CD4-positive, alpha-beta T cell (primary cell): Measurements from ENCODE around the gene DHH. TPM values are rescaled to one million over a fixed set of nuclear protein-coding genes. Genes with fewer than 3 reads are reported as not detected.
A peak's percentile ranks its signal among the peaks of the same experiment; 100 is the strongest.

Source experiments
- ATAC-seq: fragments of 200-7000 bp; cut with Tn5 transposase; one replicate; pipeline ENCODE4 v1.10.0; 2022; ENCODE audit warnings: mild to moderate bottlenecking; ENCODE audit not compliant: poor library complexity
- CTCF ChIA-PET: fragments of 350-600 bp; sonication (Branson Sonifier 250); formaldehyde crosslinking; loops from one replicate; lab custom pipeline; 2021; ENCODE audit warnings: antibody characterized with exemption, inconsistent platforms; lab: Charles Lee
- POLR2A ChIA-PET: fragments of 350-600 bp; sonication (Branson Sonifier 250); formaldehyde crosslinking; loops from one replicate; lab custom pipeline; 2021; ENCODE audit warnings: antibody characterized with exemption, inconsistent platforms; lab: Charles Lee
- DNase-seq, 14 experiments: peaks; one replicate each; pipeline ENCODE4 v3.0.0-alpha.2; 2013 to 2020; ENCODE audit warnings: mixed read lengths in 2 of 14
- H3K27ac ChIP-seq, 2 donors: one replicate each; pipeline versions ENCODE4 v1.5.1 to v1.7.0; 2013; ENCODE audit warnings: low read length in 2 of 2, low read depth in 1 of 2, mild to moderate bottlenecking in 1 of 2
- H3K27me3 ChIP-seq, 2 experiments: 1 replicate in 1 of 2; 2 replicates in 1 of 2; pipeline versions ENCODE4 v1.6.1 to v1.7.0; 2013; ENCODE audit warnings: low read length in 2 of 2, control low read depth in 1 of 2, mild to moderate bottlenecking in 1 of 2, moderate library complexity in 1 of 2; ENCODE audit not compliant: insufficient read depth in 2 of 2, control insufficient read depth in 1 of 2
- H3K36me3 ChIP-seq: one replicate; pipeline ENCODE4 v1.6.1; 2013; ENCODE audit warnings: low read length, control low read depth; ENCODE audit not compliant: insufficient read depth
- H3K4me1 ChIP-seq: one replicate; pipeline ENCODE4 v1.6.1; 2013; ENCODE audit warnings: low read length, control low read depth; ENCODE audit not compliant: insufficient read depth
- H3K4me3 ChIP-seq: one replicate; pipeline ENCODE4 v1.5.1; 2013; ENCODE audit warnings: mild to moderate bottlenecking, low read length, moderate library complexity
- H3K9me3 ChIP-seq, 2 experiments: 1 replicate in 1 of 2; 2 replicates in 1 of 2; pipeline versions ENCODE4 v1.6.1 to v1.7.0; 2013; ENCODE audit warnings: low read length in 2 of 2, mild to moderate bottlenecking in 2 of 2, control low read depth in 1 of 2, moderate library complexity in 1 of 2; ENCODE audit not compliant: control insufficient read depth in 1 of 2, insufficient read depth in 1 of 2
- H3K27ac Mint-ChIP-seq: one replicate; pipeline ENCODE4 v1.8.0; 2020; ENCODE audit warnings: mixed read lengths
- H3K27me3 Mint-ChIP-seq: one replicate; pipeline ENCODE4 v1.8.0; 2021; ENCODE audit warnings: mixed read lengths
- H3K36me3 Mint-ChIP-seq: one replicate; pipeline ENCODE4 v1.8.0; 2021; ENCODE audit warnings: low read depth, mixed read lengths
- H3K4me1 Mint-ChIP-seq: one replicate; pipeline ENCODE4 v1.8.0; 2021; ENCODE audit warnings: low read depth, mixed read lengths
- H3K4me3 Mint-ChIP-seq: one replicate; pipeline ENCODE4 v1.8.0; 2020; ENCODE audit warnings: mild to moderate bottlenecking, mixed read lengths
- H3K9me3 Mint-ChIP-seq: one replicate; pipeline ENCODE4 v1.8.0; 2020; ENCODE audit warnings: mixed read lengths
- CTCF ChIP-seq: fragments of 200-600 bp; IDR thresholded peaks from one replicate; pipeline ENCODE4 v1.8.0; 2022; ENCODE audit warnings: antibody characterized with exemption, mild to moderate bottlenecking
- intact Hi-C, 2 experiments: fragments of 100-400 bp; cut with DNase I in 1 of 2; cut with micrococcal nuclease in 1 of 2; formaldehyde crosslinking; loops; one replicate each; pipeline versions ENCODE4 v1.15.1 to v1.9.0; 2023 to 2025; cut with DNase I, micrococcal nuclease
- total RNA-seq, 174 experiments: library from RNA in 2 of 174; stranded (reverse) in 2 of 174; gene quantifications; one replicate each; pipeline ENCODE4 v1.2.3 and lab custom pipeline; 2021 to 2026

The DHH gene
- total RNA-seq, 2 experiments from 2014 or later: 0.71 to 1.1 TPM

DNA sequence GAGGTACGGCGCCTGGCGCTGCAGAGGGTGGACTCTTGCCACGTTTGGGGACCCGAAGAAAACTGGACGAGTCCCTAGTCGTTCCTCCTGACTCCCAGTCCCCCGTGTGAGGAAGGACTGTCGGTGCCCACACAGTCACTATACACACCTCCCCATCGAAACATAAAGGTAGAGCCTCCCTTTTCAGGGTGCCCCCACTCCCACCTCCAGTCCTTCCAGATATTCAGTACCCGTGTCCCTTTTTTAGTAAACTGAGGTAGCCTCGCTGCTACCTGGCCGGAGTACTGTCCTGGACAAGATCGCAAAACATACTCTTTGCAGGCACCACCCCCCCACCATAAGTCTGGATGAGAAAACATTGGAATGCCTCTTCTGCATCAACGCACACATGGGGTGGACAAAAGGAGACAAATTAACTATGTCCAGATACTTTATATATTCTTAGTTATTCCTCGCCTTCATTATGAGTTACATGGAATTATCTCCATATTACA is 33.4 kb downstream of the DHH start:
- peak overlapping the region; percentile 96 for H3K27ac Mint-ChIP-seq
- ATAC-seq (no peak), DNase-seq (peak in 1 of 14 experiments; percentile 21)
- Histone ChIP-seq H3K9me3 (no peaks in the 10 kb centered on the region), H3K36me3 (no peaks in the 10 kb centered on the region), H3K27ac (peak overlapping the region; percentile 90 to 93), H3K4me1 (peaks cover 49% of the 10 kb centered on the region), H3K27me3 (no peaks in the 10 kb centered on the region), H3K4me3 (peak overlapping the region; percentile 96)
- CTCF ChIA-PET: no interaction called here
- intact Hi-C loops: loop anchor here in 1 of 2 experiments (5.0 kb wide), 1 partner anchor 71 kb away; the partner anchor contains the start of gene TUBA1B
- TF ChIP-seq CTCF: no peak
- H3K27me3 Mint-ChIP-seq: no peaks in the 10 kb centered on the region
- H3K4me3 Mint-ChIP-seq: peak overlapping the region; percentile 97
- H3K9me3 Mint-ChIP-seq: no peaks in the 10 kb centered on the region
- H3K4me1 Mint-ChIP-seq: peaks cover 48% of the 10 kb centered on the region
- peaks cover 26% of the 10 kb centered on the region for H3K36me3 Mint-ChIP-seq
- POLR2A ChIA-PET: interaction anchor here (1.5 to 3.4 kb wide), 3 partner anchors 9 to 127 kb away, joined by 9 to 28 read pairs (median 11); partner anchors contain the start of genes RHEBL1, TUBA1A and TUBA1B

- CTCF ChIA-PET: interaction anchor here (0.8 kb wide), 1 partner anchor 147 kb away, joined by 3 read pairs; no protein-coding TSS in a partner anchor
- POLR2A ChIA-PET: interaction anchor here (1.0 to 3.4 kb wide), 5 partner anchors 10 to 128 kb away, joined by 3 to 28 read pairs (median 9); partner anchors contain the start of genes RHEBL1, TUBA1A, TUBA1B and WNT1
- Histone ChIP-seq H3K4me3 (peak within 1 kb of the TSS; percentile 96), H3K27ac (peak within 1 kb of the TSS; percentile 90 to 93), H3K9me3 (no peaks in the 10 kb centered on the region), H3K36me3 (no peaks in the 10 kb centered on the region), H3K27me3 (no peaks in the 10 kb centered on the region), H3K4me1 (peaks cover 56% of the 10 kb centered on the region)
- intact Hi-C loops: loop anchor here in 1 of 2 experiments (5.0 kb wide), 1 partner anchor 72 kb away; the partner anchor contains the start of gene TUBA1B
- Mint-ChIP-seq H3K36me3 (peaks cover 32% of the 10 kb centered on the region), H3K27me3 (no peaks in the 10 kb centered on the region), H3K9me3 (no peaks in the 10 kb centered on the region), H3K4me1 (peaks cover 55% of the 10 kb centered on the region), H3K4me3 (peak within 1 kb of the TSS; percentile 97), H3K27ac (peak within 1 kb of the TSS; percentile 96)
- peak; percentile 68 for ATAC-seq
- TF ChIP-seq CTCF: no peak
- DNase-seq: peak; percentile 78 to 95 (median 86)
Observed at GRCh38 chr12:49060237-49061156, 34.1 kb downstream of the DHH start, which contains the start of gene KMT2D. TSS of gene KMT2D (minus strand) at chr12:49060794. CDS start at chr12:49055324, 5,470 bp downstream.
